ENCODE results near the gene NECTIN1.

GRCh38 chr11:119618208-119618909, 110.6 kb downstream of the NECTIN1 start:
- TF ChIP-seq EP300 (IDR thresholded peaks at IDR 0.05) (no peak), CTCF (IDR thresholded peaks at IDR 0.05) (no peak)

Measured in upper lobe of left lung (tissue), 4 donors.